HG03575 (cell line): ENCODE measurements around the gene CRTC3.
"Not testable (repeated sequence)": the region's sequence is repeated elsewhere in the genome, so short reads cannot be mapped to it uniquely, and the experiment has no call there.

Experiments
- ATAC-seq: cut with Tn5 transposase; IDR thresholded peaks from one replicate; pipeline ENCODE4 v1.9.1; 2021; ENCODE audit not compliant: unreplicated experiment, insufficient number of reproducible peaks, low FRiP score; ENCODE audit errors: extremely low read depth

The CRTC3 gene

GRCh38 chr15:90513893-90514292 is 15.8 kb upstream of the CRTC3 start:
- not testable (repeated sequence) for ATAC-seq

GRCh38 chr15:90519688-90520087 is 10.0 kb upstream of the CRTC3 start:
- no peak for ATAC-seq

GRCh38 chr15:90520365-90520764 is 9.4 kb upstream of the CRTC3 start:
- no peak for ATAC-seq

GRCh38 chr15:90523373-90523772 is 6.3 kb upstream of the CRTC3 start:
- ATAC-seq: no peak

GRCh38 chr15:90524018-90524803 is 5.5 kb upstream of the CRTC3 start:
- not testable (repeated sequence) for ATAC-seq

GRCh38 chr15:90529011-90529370 is 732 bp upstream of the CRTC3 start:
- ATAC-seq: no peak

GRCh38 chr15:90530250-90531051 is 728 bp downstream of the CRTC3 start:
- ATAC-seq: no peak

GRCh38 chr15:90531147-90531546 is 1.4 kb downstream of the CRTC3 start:
- ATAC-seq: no peak

GRCh38 chr15:90535254-90535653 is 5.5 kb downstream of the CRTC3 start:
- no peak for ATAC-seq

GRCh38 chr15:90539789-90540188 is 10.1 kb downstream of the CRTC3 start:
- ATAC-seq: no peak

- ATAC-seq: no peak
Measured at GRCh38 chr15:90540768-90541167, 11.0 kb downstream of the CRTC3 start.

GRCh38 chr15:90545095-90545494 is 15.4 kb downstream of the CRTC3 start:
- ATAC-seq: no peak

- ATAC-seq: no peak
Measured at GRCh38 chr15:90547540-90547939, 17.8 kb downstream of the CRTC3 start.

- no peak for ATAC-seq
Measured at GRCh38 chr15:90550919-90551318, 21.2 kb downstream of the CRTC3 start.

- ATAC-seq: no peak
Measured at GRCh38 chr15:90552162-90552928, 22.6 kb downstream of the CRTC3 start.

GRCh38 chr15:90552929-90553211 is 23.1 kb downstream of the CRTC3 start:
- ATAC-seq: no peak

GRCh38 chr15:90553248-90553745 is 23.6 kb downstream of the CRTC3 start:
- ATAC-seq: no peak

GRCh38 chr15:90557186-90558084 is 27.7 kb downstream of the CRTC3 start:
- no peak for ATAC-seq

GRCh38 chr15:90558171-90558573 is 28.4 kb downstream of the CRTC3 start:
- no peak for ATAC-seq
